Omental fat pad (tissue), 4 donors: ENCODE results near the gene LRSAM1. TPM values are rescaled to one million over a fixed set of nuclear protein-coding genes. Genes with fewer than 3 reads are reported as not detected.

Source experiments
- ATAC-seq: fragments of 150-250 bp; one replicate; pipeline ENCODE4 v1.9.1; 2016; ENCODE audit warnings: mild to moderate bottlenecking, moderate library complexity; ENCODE audit not compliant: low FRiP score
- DNase-seq: peaks from one replicate; pipeline ENCODE4 v3.0.0-alpha.2; 2019; ENCODE audit warnings: low spot score
- CTCF ChIP-seq, 3 donors: fragments of 450-650 bp; IDR thresholded peaks; one replicate each; pipeline ENCODE4 v1.5.1; 2016 to 2017; ENCODE audit warnings: antibody characterized with exemption in 3 of 3, mild to moderate bottlenecking in 3 of 3, moderate library complexity in 2 of 3
- total RNA-seq, 4 donors: library from RNA; depleted of rRNA; stranded (reverse); fragments of >200 nt; gene quantifications; one replicate each; pipeline ENCODE4 v1.1.0, GENCODE V29; 2016

LRSAM1 gene
- total RNA-seq, 4 donors from 2014 or later, result 8.3 to 14.6 (median 10.8) TPM

- ATAC-seq (no peak), DNase-seq (no peak)
- TF ChIP-seq CTCF (IDR thresholded peaks at IDR 0.05), result no peak
These were observed 43.0 kb downstream of the LRSAM1 start for GRCh38 chr9:127494304-127494702.

DNA sequence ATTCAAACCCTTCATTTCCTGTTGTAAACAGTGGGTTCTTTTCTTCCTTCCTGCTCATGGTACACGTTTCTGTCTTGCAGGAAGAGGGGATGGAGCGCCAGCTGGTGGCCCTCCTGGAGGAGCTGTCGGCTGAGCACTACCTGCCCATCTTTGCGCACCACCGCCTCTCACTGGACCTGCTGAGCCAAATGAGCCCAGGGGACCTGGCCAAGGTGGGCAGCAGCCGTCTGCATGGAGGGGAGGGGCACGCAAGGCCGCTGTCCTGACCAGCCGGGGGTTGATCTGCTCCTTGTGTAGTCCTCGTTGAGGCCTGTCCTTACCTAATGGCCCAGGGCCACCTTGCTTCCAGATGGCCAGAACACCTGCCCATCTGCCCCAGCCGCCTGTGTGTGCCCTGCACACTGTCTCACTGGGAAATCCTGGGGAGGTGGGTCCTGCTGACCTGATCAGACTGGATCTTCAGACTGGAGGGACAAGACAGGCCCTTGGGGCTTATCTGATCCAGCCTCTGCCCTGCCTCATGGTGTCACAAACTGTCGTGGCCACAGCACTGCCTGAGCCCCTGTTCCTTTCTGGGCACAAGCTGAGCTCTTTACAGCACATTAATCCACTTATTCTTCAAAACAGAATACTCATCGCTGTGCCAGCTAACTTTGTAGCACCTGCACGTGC, 44.7 kb downstream of the LRSAM1 start:
- ATAC-seq (no peak), DNase-seq (no peak)
- TF ChIP-seq CTCF (IDR thresholded peaks at IDR 0.05), result no peak

DNA sequence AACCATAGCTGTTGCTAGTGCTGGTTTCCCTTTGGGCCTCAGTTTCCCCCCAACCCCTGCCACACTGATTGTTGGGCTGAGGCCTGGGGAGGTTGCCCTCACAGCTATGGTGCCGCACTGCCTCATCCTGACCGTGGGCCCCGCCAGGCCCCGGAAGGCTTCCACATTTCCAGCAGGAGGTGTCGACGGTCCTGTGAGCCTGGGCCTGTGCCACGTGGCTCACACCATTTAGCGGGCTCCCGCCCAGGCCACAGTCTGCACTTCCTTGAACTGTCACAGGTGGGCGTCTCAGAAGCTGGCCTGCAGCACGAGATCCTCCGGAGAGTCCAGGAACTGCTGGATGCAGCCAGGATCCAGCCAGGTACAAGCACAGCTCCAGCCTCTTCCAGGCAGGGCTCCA, 45.7 kb downstream of the LRSAM1 start:
- ATAC-seq, result no peak
- no peak for DNase-seq
- no peak for TF ChIP-seq CTCF (IDR thresholded peaks at IDR 0.05)

- TF ChIP-seq CTCF (IDR thresholded peaks at IDR 0.05), result no peak
- ATAC-seq (no peak), DNase-seq (no peak)
These were observed 46.5 kb downstream of the LRSAM1 start for GRCh38 chr9:127497656-127498290.

DNA sequence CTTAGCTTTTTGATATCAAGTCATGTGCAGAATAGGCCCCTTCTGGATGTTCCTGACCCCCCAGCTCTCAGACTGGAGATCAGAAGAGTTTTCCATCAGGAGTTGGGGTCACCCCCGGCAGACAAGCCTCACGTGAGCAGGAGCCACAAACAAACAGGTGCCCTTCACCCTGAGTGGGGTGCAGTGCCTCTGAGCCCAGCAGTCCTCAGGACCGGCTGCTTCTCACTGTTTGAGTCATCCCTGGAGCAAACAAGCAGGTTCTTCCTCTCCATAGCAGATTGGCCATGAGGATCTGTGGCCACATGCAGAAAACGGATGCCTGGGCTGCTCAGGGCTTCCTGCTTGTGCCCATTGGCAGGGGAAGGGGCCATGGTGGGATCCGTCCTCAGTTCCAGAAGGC, 47.0 kb downstream of the LRSAM1 start:
- ATAC-seq (no peak), DNase-seq (no peak)
- no peak for TF ChIP-seq CTCF (IDR thresholded peaks at IDR 0.05)

- no peak for TF ChIP-seq CTCF (IDR thresholded peaks at IDR 0.05)
- DNase-seq (no peak), ATAC-seq (no peak)
These were observed 49.1 kb downstream of the LRSAM1 start for GRCh38 chr9:127500399-127500798.

- TF ChIP-seq CTCF (IDR thresholded peaks at IDR 0.05), result no peak
- ATAC-seq (no peak), DNase-seq (no peak)
These were observed 49.6 kb downstream of the LRSAM1 start for GRCh38 chr9:127500862-127501261.
